Skin epidermis (tissue), 12 donors: ENCODE measurements around the gene STEAP3.
A peak's percentile ranks its signal among the peaks of the same experiment; 100 is the strongest.

ENCODE experiments used
- H3K27ac ChIP-seq, 21 experiments: fragments of 200-600 bp; sonication (generic) in 11 of 21; one replicate each; pipeline ENCODE4 v1.5.0; 2020; ENCODE audit warnings: mild to moderate bottlenecking in 3 of 21, inconsistent platforms in 2 of 21, moderate library complexity in 2 of 21
- H3K4me3 ChIP-seq, 7 experiments: fragments of 200-600 bp; sonication (generic) in 2 of 7; one replicate each; pipeline ENCODE4 v1.5.0; 2020; ENCODE audit warnings: inconsistent platforms in 2 of 7, mild to moderate bottlenecking in 2 of 7, moderate library complexity in 1 of 7

Gene STEAP3

GRCh38 chr2:119223521-119224390, at the start of gene STEAP3:
TSS of gene STEAP3 (plus strand) at chr2:119223834. CDS start at chr2:119231013, 7,179 bp downstream.
- Histone ChIP-seq H3K27ac (peak within 1 kb of the TSS in 19 of 21 experiments; percentile 10 to 74 (median 52)), H3K4me3 (peak within 1 kb of the TSS; percentile 38 to 63 (median 48))

DNA sequence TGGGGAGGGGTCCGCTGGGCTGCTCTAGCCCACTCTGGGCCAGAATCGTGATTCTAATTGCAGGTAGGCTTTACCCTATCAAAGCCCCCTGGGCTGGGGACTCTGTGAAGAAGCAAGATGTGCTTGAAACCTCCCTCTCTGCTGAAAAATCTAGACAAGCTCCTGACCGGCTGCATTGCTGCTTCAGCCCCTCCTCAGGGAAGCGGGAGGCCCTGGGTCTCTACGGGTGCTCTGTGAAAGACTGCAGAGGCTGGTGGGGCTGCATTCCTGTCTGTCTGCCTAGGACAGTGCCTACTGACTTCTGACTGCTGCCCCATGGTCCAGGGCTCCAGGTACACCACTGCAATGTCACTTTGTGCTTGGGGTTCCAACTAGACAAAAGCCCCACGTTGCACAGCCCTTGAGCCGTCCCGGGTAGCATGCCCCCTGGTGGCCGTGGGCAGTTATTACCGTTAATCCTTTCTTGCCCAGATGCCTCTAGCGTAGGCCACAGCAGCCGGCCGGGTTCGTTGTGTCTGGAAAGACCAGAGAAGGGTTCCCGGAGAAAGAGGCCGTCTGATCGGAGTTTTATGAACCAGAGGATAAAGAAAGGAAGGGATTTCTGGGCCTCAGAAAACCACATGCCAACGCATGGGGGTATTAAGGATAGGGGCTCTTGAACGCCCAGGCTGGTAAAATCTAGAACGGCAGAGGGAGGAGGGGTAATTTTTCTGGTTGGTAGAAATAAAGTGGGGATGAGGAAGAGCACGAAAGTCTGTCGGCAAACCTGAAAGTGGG, 49.2 kb upstream of the STEAP3 start:
- H3K4me3 ChIP-seq, result no peak overlapping the region
- H3K27ac ChIP-seq, result no peak overlapping the region

GRCh38 chr2:119174993-119175347, 48.7 kb upstream of the STEAP3 start:
- Histone ChIP-seq H3K4me3 (no peak overlapping the region), H3K27ac (no peak overlapping the region)

DNA sequence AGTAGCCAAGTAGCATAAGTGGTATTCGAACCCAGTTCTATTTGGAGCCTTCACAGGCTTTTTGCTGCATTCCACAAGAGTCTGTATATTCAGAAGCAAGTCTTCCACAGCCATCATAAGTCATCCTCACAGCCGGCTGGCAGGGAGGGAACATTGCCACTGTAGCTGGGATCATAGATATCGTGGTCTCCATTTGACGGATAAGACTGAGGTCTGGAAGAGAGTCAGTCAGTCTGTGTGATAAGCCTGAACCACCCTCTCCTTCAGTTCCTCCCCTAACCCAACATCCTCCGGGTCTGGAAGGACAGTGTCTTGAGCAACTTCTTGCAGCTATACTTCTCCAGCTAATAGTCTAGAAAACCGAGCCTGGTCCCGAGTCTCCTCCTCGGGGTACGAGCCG, 48.1 kb upstream of the STEAP3 start:
- H3K4me3 ChIP-seq, result no peak overlapping the region
- H3K27ac ChIP-seq, result no peak overlapping the region

GRCh38 chr2:119177171-119177837, 46.3 kb upstream of the STEAP3 start:
- Histone ChIP-seq H3K4me3 (no peak overlapping the region), H3K27ac (no peak overlapping the region)

DNA sequence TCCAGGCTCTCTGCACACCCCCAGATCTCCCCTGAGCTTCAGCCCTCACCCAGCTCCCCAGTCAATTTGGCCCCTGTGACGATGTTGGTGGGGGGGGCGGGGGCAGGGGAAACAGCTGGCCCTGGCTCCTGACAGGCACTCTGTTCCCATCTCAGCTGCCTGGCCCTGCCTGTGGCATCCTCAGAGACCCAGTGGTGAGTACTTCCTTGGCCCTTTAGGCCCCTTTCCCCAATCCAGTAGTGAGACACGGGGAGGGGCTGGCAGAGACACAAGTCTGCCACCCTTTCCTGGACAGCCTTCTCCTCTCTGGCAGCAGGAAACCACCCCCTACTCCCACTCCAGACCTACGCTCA, 45.8 kb upstream of the STEAP3 start:
- Histone ChIP-seq H3K27ac (no peak overlapping the region), H3K4me3 (no peak overlapping the region)

- H3K27ac ChIP-seq, result no peak overlapping the region
- no peak overlapping the region for H3K4me3 ChIP-seq
Observed at GRCh38 chr2:119178776-119179175, 44.9 kb upstream of the STEAP3 start.

- Histone ChIP-seq H3K4me3 (no peak overlapping the region), H3K27ac (no peak overlapping the region)
Observed at GRCh38 chr2:119179202-119179601, 44.4 kb upstream of the STEAP3 start.

DNA sequence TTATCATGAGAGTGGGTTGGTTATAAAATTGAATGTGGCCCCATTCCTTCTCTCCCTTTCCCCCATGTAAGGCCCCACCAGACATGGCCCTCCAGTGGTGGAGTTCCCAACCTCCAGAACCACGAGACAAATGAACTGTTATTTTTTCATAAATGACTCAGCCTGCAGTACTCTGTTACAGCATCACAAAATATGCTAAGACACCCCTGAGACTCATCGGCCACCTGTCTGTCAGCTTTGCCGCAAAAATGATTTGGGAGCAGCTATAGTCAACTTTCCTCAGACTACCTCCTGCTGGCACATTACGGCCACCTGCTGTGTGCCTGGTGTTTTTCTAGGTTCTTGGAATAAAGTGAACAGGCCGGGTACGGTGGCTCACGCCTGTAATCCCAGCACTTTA, 43.6 kb upstream of the STEAP3 start:
- no peak overlapping the region for H3K27ac ChIP-seq
- H3K4me3 ChIP-seq, result no peak overlapping the region

GRCh38 chr2:119180892-119181291, 42.7 kb upstream of the STEAP3 start:
- Histone ChIP-seq H3K4me3 (no peak overlapping the region), H3K27ac (no peak overlapping the region)

- Histone ChIP-seq H3K27ac (no peak overlapping the region), H3K4me3 (no peak overlapping the region)
Observed at GRCh38 chr2:119181391-119181790, 42.2 kb upstream of the STEAP3 start.

- Histone ChIP-seq H3K27ac (no peak overlapping the region), H3K4me3 (no peak overlapping the region)
Observed at GRCh38 chr2:119181791-119182445, 41.7 kb upstream of the STEAP3 start.

GRCh38 chr2:119184512-119184911, 39.1 kb upstream of the STEAP3 start:
- no peak overlapping the region for H3K4me3 ChIP-seq
- H3K27ac ChIP-seq, result no peak overlapping the region

GRCh38 chr2:119190321-119191111, 33.1 kb upstream of the STEAP3 start:
- Histone ChIP-seq H3K4me3 (no peak overlapping the region), H3K27ac (no peak overlapping the region)

DNA sequence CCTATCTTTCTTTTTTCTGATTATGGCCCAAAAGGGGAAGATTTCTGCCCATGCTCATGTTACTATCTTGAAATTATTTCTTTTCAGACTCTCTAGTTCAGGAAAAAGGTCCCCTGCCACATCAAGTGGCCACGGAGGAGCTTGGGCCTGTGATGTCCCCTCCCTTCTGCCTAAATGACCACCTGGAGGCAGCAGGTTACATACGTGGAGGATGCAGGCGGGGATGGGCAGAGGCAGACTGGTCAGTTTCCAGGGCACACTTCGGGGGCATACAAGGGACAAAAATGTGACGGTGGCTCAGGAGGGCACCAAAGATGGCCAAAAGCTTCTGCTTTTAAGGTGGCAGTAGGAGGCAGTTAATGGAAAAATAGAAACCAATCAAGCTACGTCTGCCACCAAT, 30.7 kb upstream of the STEAP3 start:
- no peak overlapping the region for H3K4me3 ChIP-seq
- H3K27ac ChIP-seq, result no peak overlapping the region

DNA sequence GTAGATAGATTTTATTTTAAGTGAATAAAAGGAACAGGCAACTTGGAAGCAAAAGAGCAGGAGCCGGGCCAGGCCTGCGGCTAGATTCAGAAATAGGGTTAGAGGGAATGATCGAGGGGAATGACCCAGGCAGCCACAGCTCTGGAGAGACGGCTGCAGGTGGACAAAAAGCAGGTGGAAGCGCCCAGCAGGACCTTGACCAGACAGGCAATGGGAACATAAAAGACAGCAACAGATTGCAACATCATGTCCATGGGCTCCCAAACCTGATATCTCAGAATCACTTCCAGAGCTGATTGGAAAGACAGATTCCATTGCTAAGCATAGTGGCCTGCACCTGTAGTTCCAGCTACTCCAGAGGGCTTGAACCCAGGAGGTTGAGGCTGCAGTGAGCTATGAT, 28.6 kb upstream of the STEAP3 start:
- no peak overlapping the region for H3K27ac ChIP-seq
- H3K4me3 ChIP-seq, result no peak overlapping the region

DNA sequence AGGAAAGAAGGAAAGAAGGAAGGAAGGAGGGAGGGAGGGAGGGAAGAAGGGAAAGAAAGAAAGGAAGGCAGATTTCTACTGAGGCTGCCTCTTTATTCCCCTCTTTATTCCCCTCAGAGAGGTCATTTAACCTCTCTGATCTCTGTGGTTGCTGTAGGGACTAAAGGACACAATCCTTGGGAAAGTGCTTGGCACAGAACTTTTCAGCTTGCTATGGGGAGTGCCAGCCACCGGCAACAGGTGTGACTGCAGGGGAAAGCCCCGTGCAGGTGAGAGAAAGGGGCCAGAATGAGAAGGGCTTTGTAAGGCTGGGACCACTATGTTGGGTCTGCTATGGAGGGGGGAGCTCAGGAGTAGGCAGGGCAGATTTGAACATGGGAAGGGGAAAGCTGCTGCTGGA, 27.7 kb upstream of the STEAP3 start:
- Histone ChIP-seq H3K4me3 (no peak overlapping the region), H3K27ac (no peak overlapping the region)

DNA sequence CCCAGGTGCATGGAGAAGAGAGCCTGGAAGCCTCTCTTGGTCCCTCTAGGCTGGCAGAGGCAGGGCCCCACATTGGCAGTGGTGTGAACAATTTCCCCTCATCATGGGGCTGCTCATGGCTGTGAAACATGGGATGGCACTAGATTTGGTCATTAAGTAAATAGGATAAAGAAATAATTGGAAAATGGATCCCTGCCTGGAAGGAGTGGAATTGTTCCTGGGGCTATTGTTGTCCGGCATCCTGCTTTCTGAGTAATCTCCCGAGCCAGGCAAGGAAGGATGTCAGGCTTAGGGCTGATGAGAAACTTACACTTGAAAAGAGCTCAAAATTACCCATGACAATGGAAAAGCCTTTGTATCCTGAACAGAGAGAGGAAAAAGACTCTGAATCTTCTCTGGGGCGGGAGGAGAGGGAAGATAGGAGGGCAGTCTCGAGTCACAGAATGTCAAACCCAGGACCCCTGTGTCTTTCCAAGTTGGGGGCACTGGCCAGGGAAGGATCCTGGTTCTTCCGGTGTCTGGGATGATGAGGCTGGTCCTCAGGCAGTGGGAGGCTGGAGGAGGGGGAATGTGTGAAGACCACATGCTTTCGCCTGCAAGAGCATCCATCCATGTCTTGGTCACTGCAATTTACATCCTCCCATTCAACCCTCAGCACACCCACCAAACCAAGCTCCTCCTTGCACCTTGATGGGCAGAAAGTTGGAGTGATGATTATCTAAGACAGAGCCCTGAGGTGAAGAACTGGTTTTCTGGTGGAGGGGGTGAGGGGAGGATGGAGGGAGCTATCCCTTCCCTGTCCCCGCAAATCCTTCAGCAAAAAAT, 27.1 kb upstream of the STEAP3 start:
- Histone ChIP-seq H3K27ac (no peak overlapping the region), H3K4me3 (no peak overlapping the region)

DNA sequence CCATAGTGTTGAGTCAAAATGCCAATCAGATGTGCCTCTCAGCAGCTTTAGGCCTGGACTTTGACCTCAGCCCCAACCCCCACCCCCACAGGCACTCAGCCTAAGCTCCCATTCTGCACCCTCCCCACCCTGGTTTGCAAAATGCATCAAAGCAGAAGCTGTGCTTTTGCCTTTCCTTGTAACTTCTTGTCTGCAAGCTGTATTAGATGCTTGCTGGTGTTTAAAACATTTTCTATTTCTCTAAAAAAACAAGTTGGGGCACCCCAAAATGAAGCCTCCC, 26.6 kb upstream of the STEAP3 start:
- Histone ChIP-seq H3K27ac (no peak overlapping the region), H3K4me3 (no peak overlapping the region)
